HG02610 (cell line): ENCODE measurements around the gene TXNRD3.

Experiments used
- ATAC-seq: cut with Tn5 transposase; IDR thresholded peaks from one replicate; pipeline ENCODE4 v1.9.1; 2021; ENCODE audit warnings: mild to moderate bottlenecking, moderate library complexity; ENCODE audit not compliant: unreplicated experiment

TXNRD3 gene

DNA sequence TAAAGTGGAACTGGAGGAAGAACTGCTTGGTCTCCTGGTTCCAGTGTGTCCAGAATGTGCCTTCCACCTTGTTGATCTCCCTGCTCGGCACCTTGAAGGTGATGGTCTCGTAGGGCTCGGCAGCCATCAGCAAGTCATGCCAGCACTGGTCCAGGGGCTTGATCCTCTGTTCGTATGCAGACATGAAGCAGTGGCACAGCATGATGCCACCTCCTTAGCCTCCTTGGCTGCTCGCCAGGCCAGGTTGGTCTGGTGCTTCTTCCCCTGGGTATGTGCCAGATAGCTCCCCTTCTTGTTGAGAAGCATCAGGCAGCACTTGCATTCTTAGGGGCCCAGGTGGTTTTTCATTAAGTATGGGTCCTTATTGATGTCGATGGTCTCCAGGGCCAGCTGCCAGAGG, 17.8 kb upstream of the TXNRD3 start:
- no peak for ATAC-seq

DNA sequence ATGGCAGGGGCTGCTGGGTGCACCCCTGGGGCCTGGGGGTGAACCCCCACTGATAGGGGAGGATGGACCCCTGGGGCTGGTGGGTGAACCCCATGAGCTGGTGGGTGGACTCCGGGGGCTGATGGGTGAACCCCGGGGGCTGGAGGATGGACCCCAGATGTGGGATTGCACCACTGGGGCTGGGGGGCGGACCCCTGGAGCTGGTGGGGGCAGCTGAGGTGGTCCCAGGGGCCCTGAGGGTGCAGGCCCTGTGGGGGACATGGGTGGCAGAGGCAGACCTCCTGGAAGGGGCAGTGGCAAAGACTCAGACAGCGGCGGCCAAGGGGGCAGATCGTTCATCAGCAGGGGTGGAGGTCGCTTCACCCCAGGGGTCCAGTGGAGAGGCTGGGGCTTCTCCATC, 17.4 kb upstream of the TXNRD3 start:
- ATAC-seq = no peak

DNA sequence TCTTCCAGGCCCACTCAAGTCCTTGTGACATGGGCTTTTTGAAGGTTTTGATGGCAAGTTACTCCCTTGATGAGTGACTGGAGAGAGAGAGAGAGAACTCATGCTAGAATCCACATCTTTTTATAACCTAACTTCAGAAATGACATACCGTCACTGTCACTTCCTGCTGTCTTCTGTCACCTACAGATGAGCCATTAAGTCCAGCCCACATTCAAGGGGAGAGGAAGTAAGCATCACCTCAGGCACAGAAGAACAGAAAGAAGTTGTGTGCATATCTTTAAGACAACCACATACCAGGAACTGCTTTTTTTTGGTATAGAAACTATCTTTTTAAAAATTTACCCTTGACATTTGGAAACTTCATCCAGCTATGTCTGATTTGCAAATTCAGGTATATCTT, 16.6 kb upstream of the TXNRD3 start:
- no peak for ATAC-seq

DNA sequence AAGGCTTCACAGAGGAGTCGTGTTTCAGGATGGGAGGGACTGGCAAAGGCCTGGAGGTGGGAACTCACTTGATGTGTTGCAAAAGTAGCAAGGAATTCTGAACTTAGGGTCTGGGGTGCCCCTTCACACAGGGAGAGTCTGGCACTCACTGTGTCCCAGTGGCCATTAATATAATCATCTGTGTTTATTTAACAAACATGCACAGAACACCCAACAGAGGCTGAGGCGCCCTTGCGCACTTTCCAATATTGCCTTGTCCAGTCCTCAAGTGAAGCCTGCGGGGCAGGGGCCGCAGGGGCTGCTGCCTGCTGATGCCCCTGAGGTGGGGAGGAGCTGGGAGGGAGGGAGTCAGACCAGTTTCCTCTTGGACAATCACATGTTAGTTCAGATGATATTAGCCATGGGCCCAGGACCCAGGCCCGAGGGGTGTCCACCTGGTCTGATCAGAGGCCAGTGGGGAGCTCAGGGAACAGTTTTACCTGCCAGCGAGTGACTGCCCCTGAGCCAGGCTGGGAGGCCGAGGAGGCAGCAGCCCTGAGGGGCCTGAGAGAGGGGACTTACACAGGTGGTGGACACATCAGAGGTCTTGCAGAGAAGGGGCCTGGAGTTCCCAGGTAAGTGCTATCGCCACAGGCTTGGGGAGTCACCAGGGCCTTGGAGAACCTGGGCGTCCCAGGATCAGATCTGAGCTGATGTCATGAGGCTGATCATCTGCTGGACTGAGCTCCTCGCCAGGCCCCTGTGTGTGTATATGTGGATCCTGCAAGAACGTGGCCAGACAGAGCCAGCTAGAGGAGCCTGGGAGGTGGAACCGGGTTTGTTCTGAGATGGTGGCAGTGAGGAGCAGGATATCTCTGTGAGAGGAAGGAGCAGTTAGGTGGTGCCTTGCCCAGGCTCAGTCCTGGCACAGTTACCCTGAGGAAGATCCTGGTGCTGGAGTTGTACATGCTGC, 13.8 kb upstream of the TXNRD3 start:
- ATAC-seq = no peak

DNA sequence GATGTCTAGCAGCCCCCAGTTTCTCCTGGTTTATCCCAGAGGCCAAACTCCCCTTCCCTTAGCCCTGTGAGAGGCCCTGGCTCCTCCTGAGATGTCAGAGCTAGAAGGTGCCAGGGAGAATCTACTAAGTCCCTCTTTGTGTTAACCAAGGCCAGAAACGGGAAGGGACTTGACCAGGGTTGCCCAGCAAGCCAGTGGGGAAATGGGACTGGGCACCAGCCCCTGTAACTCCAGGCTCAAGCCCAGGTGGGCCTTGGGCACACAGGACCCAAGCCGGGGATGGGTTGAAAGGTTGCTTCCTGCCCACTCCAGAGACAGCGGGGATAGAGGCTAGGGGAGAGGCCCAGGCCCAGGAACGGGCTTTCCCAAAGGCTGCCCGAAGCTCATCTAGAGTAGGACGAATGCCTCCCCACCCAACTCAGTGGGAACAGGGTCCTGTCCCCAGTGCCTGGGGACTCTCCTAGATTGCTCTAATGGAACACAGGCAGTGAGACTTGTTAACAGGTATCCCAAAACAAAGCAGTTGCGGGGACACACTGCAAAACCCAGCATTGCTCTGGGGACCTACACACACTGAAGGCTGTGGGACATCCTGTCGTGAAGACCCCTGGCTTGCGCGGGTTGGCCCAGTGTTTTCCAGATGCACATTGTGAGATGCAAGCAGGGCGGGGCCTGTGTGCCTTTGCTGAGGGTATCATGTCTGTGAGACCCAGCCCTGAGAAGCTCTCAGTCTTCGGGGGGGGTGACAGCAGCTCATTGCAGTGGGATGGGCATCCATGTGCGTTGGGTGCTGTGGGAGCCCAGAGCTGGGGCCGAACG, 12.9 kb upstream of the TXNRD3 start:
- ATAC-seq = no peak

DNA sequence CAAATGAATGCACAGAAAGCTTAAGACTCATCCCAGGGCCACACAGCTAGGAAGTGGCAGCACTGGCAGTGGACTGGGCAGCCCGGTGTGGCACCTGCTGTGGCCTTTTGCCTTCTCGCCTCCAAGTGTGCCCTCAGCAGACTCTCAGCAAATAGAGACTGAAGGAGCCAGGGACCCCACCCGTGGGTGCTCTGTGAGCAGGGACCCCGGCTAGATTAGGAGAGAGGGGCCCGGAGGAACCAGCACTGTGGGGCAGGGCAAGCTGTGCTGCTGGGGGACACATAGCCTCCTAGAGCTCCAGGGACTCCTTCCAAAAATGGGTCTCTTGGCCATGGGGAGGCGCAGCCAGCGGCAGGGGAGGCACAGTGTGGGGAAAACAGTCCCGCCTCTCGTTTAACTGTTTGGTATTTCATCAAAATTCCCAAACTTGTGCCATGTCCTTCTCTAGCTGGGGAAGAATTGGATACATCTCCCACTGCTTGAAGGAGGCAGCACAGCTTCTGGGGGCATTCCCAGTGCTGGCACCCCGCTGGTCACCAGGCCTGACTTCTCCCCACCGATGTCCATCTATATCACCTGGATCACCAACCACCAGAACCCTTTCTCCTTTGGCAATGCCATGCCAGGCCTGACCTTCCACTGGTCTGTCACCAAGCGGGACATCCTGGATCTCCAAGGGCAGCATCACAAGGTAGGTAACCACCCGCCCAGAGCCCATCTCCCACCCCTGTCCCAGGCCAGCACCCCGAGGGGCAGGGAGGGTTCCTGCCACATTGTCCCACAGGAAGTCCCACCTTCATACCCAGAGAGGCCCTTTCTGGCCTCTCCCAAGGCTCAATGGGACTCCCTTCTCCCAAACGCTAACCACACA, 12.0 kb upstream of the TXNRD3 start:
- no peak for ATAC-seq

DNA sequence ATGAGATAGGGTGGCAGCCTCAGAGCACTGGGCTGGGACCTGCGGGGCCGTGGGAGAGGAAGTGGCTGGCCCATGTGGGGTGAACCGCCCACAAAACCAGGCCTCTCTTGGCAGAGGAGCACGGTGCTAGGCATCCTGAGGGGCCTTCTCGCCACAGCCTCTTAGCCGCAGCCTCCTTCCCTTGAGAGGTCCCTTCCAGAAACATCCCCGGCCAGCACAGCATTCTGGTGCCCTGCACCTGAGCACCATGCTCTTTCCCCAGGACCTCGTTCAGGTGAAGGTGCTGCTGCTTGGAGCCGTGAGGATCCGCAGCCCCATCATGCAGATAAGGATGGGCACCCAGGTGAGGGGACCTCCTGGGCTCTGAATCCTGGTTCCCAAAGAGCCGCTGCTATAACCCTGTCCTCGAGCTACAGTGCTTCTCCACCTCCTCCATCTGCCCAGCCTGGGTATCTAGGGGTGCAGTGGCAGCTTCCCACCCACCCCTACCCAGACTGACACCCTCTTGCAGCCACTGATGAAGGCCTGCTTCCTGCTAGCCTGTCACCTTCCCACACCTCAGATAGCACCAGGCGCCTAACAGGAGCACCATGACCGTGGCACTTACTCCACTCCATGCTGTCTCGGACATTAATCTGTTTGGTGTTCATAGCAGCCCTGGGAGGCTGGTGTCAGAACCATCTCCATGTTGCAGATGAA, 11.2 kb upstream of the TXNRD3 start:
- ATAC-seq = no peak

DNA sequence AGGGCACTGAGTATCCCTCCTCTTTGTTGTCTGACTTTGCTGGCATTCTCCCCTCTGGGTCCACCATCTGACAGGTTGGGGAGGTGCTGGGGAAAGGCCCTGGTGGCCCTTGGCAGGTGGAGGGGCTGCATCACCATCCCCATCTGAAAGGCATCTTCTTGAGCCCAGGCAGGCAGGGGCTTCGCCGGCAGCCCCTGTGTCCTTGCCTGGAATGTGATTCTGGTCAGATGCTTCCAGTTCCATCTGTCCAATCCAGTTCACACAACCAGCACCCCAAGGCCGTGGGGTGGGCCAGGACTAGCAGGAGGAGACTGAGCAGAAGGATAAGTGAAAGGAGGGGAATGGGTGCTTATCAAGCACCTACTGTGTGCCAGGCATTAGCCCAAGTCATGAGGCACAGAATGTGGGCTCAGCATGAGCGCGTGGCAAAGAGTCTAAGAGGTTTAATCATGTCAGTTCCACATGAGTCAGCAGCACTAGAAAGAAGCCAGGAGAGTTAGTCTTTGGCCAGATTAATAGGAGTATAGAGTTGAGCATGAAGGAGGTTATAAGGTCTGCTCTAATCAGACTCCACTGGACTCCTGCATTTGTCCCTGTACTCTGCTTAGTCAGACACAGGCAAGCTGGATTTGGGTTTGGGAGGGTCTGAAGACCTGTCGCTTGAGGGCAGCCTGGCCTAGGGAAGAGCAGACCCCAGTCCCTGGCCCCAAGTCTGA, 10.5 kb upstream of the TXNRD3 start:
- ATAC-seq = no peak

DNA sequence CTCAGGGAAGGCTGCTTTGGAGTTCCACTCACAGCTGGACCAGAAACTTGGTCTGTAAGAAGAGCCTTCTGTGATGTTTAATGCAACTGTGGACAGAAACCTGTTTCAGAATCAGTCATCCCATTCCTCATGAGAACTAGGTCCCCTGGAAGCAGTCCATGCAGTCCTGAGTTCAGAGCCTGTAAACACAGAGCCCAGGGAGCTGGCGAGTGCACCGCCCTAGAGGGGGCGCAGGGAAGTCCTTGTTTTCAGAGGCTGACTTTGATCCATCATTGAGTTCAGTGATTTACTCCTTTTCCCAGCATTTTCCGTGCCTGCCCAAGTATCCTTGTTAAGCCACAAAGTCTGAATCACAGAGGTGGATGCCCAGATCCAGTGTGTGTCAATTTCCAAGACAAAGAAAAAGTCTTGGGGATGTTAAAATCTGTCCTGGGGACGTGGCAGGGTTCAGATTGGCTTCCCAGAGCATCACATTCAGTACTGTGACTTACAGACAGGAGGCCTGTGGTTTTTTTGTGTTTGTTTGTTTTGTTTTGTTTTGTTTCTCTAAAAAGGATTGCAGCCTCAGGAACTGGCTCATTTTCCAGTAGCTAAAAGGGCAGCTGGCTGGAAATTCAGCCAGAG, 9.8 kb upstream of the TXNRD3 start:
- ATAC-seq = no peak

DNA sequence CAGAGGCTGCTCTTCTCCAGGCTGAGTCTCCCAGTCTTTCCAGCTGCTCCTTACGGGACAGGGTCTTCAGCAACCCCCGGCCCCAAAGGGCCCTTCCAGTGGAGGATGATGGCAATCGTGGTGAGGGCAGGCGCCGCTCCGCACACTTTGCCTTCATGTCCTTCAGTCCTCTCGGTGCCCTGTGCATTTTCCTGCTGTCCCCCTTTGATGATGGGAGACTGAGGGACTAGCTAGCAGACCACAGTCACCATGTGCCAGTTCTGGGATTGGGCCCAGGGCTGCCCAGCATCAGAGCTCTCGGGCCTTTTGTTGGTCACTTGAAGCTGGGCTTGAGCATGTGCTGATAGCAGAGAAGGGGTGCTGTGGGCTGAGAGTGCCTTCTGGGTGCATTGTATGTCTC, 8.8 kb upstream of the TXNRD3 start:
- ATAC-seq = no peak

DNA sequence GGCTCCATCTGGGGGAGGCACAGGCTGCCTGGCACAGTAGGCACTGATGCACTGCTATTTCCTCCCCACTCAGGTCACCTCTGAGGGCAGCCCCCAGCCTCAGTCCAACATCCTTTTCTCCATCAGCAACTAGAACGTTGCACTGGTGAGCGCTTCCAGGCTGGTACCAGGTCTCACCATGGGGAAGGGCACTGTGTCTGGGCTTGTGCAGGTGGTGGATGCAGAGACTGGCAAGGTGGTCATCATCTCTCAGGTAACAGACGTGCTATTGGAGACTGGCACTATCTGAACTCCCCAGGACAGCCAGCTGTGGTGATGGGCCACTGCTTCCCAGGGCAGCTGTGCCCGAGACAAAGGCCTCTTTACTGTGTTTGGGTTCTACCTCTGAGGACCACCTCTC, 8.3 kb upstream of the TXNRD3 start:
- ATAC-seq = no peak

DNA sequence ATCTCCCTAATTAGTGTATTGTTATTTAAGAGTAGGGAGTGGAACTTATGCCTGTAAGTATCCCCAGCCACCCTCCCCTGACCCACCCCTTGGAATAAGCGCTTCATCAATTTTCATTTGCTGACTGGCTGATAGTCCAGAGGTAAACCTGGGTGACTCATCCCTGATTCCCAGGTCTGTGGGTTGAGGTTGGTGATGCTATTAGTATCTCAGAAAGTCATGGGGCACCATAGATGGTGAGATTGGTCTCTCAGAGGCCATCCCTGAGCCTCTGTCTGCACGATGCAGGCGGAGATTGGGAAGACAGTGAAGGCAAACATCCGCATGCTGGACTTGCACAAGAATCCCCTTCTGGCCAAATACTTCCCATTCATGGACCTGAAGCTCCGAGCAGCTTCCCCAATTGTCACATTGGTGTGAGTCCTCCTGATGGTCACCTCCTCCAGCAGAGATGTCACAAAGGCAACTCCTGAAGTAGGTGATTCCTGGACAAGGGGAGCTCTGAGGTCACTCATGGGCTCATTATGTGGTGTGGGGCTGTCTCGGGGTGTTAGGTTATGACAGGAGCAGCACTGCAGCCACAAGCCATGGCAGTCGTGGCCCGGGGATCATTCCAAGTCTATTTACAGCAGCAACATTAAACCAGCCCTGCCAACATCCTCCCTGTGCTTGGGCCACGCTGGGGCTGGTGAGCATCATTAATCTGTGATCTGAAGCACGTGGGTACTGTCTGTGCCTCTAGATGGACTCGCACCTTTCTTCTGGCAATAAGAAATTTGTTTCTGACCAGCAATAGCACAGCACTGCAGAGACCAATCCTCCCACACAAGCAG, 6.8 kb upstream of the TXNRD3 start:
- ATAC-seq = no peak

DNA sequence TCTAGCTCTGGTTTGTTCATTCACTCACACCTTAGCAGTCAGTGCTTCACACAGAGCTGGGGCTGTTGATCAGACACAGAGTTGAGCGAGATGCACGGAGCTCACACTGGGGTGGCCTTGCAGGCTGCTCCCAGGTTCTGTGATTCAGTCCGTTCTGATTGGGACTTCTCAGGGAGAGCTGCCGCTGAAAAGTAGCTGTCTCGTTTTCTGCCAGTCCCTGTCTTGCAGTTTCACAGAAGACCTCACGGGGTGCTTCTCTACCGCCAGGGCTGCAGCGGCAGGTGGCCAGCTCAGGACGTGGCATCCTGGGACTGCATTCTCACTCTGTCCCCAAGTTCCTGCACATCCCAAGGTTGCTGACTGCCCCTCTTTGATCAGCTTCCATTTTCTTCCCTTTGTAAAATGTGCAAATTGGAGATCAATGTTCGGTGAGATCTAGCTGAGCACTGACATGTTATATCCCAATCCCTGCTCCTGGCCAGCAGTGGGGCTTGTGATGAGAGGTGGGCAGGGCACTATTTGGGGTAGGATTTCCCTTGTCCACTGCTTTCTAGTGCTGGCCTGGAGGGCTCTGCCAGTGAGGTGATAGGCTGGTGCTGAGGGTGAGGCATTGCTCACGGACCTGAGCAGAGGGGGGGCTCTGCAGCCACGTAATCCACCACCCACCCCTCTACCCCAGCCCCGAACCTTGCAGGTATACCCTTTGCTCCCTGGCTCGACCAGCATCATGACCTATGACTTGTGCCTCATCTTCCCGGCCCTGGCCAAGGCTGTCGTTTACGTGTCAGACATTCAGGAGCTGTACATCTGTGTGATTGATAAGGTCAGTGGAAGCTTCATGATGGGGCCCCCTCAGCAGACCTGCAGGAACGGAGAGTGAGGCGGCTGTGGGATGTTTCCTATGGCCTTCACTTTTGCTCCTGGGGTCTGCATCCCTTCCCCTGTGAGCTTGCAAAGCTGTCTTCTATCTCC, 5.3 kb upstream of the TXNRD3 start:
- no peak for ATAC-seq

DNA sequence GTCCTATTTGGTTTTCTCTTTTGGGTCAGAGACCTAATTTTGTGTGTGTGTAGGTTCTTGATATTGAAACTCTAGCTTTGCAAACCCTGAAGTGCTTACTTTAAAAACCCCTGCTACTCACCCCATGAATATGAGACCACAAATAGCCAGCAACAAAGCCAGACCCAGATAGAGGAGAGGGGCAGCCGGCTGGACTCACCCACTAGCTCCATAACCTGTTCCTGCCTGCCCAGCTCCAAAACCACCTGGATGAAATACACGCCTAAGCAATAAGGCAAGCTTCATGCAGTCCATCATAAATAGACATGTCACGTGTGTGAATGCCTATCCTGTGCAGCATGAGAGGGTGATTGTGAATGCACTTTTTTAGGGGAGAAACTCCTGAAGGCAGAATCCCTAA, 3.7 kb upstream of the TXNRD3 start:
- ATAC-seq = no peak

DNA sequence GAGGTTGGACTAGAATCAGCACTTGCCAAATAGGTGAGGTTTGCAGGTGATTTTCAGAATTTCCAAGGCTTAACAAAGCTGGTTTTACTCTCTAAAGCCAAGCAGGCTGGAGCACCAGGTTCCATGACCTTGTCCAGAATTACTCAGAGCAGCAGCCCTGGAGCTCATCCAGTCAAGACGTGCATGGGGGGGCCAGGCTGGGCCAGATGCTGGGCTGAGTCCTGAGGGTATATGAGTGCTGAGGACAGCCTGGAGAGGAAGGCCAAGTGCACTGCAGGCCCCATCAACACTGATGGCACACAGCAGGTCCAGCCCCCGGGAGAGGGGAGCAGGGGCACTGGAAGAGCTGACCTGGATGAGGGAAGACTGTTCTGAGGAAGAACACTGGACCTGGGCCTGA, 3.0 kb upstream of the TXNRD3 start:
- no peak for ATAC-seq

DNA sequence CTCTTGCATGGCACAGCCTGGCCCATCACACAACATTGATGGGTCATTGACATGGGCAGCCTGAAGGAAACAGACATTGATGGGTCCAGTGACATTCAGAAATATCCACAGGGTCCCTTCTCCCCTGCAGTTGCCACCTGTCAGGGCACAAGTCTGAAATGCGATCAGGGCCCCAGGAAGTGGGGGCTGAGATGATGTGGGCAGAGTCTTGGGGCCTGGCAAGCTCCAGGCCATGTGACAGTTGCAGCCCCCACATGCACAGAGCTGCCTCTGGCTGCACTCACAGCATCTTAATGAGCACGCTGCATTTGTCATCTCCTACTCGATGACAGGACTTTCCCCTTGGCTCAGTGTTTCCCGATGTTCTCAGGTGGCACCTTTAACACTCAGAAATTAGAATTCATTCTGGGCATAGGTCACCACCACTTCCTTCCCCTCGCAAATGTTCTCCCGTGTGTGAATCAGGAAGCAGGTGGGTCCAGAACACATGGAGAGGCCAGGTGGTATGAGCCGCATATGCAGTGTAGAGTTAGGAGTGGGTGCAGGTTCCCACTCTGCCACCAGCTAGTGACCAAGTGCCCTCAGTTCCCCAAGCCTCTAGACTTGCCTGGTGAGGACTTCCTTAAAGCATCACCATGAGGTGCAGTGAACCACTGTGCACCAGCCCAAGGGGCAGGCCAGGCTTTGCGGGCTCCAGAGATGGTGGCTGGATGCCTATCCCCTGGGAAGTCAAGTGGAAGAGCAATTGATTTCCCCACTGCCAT, 1.6 kb upstream of the TXNRD3 start:
- no peak for ATAC-seq

DNA sequence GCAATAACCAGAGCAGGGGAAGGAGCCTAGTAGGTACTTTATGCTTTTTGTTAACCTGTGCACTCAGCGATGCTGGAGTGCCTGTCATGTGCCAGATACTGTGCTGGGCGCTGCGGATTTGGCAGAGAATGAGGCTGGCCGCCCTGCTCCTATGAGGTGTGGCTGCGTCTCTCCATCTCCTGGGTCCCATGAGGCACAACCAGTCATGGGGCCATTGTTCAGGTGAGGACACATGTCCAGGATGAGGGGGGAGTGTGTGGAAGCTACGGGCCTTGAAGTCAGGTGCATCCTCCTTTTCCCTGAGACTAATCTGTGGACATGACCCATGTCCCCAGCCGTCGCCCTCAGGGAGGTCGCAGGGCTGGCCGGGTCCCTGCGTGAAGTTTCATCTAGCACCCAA, 963 bp upstream of the TXNRD3 start:
- no peak for ATAC-seq
